A549 treated with CORT108297 at 1 μM for 4 hours (cell line): ENCODE results near the gene CAPN15. TPM values are rescaled to one million over a fixed set of nuclear protein-coding genes. Genes with fewer than 3 reads are reported as not detected.

ENCODE experiments used
- total RNA-seq: library from RNA; stranded (reverse); fragments of 200-300 nt; extraction: Qiagen RNA extraction; gene quantifications from 5 replicates; pipeline ENCODE4 v1.2.3, GENCODE V29; 2022

Gene CAPN15
- total RNA-seq: 43.1 to 85.3 TPM (median 79.8 TPM) in 5 replicates

DNA sequence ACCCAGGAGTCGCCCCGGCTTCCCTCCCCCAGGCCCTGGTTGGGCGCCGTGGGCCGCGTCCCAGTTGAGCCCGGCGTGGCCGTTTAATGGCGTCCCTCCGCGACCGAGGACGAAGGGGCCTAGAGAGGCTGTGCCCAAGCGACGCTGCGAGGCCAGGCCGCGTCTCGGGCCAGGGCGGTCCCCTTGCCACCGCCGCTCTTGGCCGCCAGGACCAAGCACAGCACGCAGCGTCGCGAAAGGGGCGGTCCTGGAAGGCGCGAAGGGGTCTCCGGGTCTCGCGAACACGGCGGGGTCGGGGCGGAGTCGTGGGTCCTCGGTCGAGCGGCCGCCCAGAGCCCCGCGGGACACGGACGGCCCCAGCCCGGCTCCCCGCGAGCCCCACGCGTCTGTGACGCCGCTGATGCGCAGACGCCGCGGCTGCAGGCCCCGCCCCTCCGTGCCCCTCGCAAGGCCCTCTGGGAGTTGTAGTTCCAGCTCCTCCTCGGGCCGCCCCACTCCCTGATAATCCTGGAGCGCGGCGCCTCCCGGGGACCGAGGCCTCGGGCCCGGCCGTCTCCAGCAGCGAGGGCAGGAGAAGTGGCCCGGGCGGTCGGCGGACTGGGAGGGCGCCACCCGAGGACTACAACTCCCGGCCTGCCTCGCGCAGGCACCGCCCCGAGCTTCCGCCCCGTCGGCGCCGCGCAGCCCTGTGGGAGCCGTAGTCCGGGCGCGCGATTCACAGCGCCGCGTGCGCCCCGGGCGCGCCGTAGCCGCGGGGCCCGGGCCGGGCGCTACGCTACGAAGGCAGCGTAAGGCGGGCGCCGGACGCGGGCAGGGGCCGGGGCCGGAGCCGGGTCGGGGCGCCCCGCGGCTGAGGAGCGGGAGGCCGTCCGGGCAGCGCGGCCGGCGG lies at the start of gene CAPN15:
Gene CAPN15, plus strand, starts transcription at position 698 of the 889 bp plus-strand sequence. CDS start 19,127 bp downstream, outside the sequence.

DNA sequence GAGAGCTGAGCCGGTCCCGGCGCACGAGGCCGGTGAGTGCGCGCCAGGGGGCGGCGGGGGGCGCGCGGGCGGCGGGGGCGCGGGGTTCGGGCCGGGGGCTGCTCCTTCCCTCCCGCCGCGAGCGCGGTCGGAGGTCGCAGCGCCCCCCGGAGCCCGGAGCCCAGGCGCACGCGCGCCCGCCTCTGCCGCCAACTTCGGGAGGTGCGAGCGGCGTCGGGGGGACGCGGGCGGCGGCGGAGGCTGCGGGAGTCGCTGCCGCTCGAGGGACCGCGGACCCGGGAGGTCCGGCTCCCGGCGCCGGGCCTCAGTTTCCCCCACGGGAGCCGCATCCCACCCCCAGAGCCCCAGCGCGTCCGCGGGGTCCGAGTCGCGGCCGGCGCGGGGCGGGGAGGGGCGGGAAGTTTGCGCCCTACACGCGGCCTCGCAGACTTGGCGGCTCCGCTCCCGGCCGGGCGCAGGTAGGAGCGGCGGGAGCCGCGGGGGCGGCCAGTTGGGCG lies 32.7 kb downstream of the CAPN15 start, which contains the start of gene PRR35:
Gene PRR35, plus strand, starts transcription at position 191 of the 497 bp plus-strand sequence. CDS start 2,901 bp downstream, outside the sequence.

DNA sequence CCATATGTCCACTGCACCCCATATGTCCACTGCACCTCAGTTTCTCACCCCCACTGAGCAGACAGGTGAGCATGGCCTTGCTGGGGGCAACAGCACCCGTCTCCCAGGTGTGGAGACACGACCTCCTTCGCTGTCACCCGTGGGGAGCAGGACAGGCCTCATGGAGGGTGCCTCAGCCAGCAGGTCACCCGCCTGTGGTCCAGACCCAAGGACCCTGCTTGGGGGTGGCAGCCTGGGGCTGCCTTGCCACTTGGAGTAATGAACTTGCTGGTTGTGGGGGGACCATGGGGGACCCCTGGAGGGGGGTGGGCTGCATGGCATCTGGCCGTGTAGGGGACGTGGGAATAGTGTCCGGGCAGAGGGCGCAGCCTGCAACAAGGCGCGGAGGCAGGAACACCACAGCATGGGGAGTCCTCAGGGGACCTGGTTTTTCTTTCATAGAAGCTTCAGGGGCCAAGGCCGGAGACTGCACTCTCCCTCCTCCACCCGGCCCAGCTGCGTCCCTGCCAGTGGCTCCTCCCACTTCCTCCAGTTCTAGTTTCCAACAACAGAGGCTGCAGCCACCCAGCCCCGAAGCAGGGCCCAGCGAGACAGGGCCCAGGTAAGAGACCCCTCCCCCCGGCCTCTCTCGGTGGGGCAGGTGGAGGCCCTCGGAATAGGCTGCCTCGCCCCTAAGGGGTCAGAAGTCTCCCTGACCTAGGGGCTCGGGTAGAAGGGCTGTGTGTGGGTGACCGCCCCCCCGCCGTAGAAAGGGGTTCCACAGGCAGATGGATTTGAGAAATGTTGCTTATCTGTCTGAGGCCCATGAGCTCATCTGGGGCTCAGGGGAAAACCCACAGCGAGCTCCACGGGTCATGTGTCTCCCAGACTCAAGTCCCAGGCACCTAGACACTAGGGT lies 39.2 kb downstream of the CAPN15 start, which contains the start of gene NHLRC4:
Gene NHLRC4, plus strand, starts transcription at position 531 of the 898 bp plus-strand sequence. CDS start 1,043 bp downstream, outside the sequence.

DNA sequence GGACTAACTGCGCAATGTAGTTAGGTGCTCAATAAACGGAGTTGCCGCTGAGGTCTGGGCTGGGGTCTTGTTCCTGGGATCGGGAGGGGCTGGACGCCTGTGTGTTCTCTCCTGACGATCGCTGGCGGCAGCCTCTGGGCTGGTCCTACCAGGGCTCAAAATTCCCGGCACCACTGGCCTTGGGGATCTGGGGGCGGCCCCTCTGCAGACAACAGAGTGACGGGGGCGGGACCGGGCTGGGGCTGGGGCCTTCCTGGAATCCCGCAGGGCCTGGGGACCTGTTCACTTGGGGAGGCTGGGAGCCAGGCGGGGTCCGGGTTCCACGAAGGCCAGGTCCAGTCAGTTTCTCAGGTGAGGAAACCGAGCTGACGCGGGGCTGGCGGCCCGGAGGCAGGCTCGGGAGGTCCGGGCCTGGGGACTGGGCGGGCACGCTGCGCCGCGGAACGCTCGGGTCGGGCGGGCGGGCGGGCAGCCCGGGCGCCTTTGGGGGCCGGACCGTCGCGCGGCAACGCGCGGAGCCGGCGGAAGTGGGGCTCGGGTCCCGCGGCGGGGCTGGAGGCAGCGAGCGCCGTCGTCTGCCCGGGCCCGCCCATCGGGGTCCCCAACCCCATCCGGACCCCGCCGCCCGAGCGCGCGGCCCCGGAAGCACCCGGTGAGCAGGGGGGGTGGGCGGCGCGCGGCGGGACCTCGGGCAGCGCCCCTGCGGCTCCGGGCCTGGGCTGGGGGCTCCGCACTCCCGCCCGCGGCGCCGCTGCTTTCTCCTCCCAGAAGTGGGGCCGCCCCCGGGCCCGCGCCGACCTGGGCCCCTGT lies 42.1 kb downstream of the CAPN15 start, which contains the start of gene PIGQ:
Gene PIGQ, plus strand, starts transcription at position 524 of the 810 bp plus-strand sequence. CDS start 4,107 bp downstream, outside the sequence.

DNA sequence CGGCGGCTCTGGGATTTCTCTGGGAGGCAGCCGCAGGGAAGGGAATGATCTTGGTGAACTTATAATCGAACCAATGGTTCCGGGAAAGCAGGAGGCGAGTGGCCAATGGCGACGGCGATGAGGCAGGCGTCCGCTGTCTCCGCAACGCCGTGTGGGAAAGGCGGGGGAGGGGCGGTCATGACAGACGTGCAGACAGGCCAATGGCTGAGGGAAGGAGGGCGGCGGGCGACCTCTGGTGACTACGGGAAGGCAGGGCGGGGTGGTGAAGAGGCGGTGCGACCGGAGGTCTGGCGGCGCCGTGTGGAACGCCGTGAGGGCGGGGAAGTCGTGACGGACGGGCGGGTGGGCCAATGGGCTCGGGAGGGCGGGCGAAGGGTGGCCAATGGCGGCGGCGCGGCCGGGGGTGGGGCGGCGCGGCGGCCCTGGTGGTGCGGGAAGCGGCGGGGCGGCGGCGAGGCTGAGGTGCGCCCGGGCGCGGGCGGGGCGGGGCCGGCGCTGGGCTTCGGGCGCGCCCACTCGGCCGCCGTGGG lies 62.2 kb downstream of the CAPN15 start, which contains the start of gene RAB40C:
Gene RAB40C, plus strand, starts transcription at position 409 of the 530 bp plus-strand sequence. CDS start 226 bp downstream, outside the sequence.

Other genes with a start within 250 kb of the CAPN15 start
- 2.4 to 3.5 TPM (median 3.3 TPM) in 5 replicates for gene ARHGDIG, start 247.1 kb upstream of the CAPN15 start, total RNA-seq
- gene PDIA2, start 244.5 kb upstream of the CAPN15 start, total RNA-seq: 0.42 to 0.74 TPM (median 0.48 TPM) in 5 replicates
- 26.1 to 36.7 TPM (median 35.3 TPM) in 5 replicates for gene AXIN1, start 175.0 kb upstream of the CAPN15 start, total RNA-seq
- gene MRPL28, start 157.2 kb upstream of the CAPN15 start, total RNA-seq: 122 to 138 TPM (median 130 TPM) in 5 replicates
- gene PGAP6, start 145.7 kb upstream of the CAPN15 start, total RNA-seq: 25.0 to 40.2 TPM (median 40.2 TPM) in 5 replicates
- gene NME4, start 130.5 kb upstream of the CAPN15 start, total RNA-seq: 274 to 468 TPM (median 443 TPM) in 5 replicates
- 19.7 to 30.5 TPM (median 29.6 TPM) in 5 replicates for gene DECR2, start 125.8 kb upstream of the CAPN15 start, total RNA-seq
- 19.3 to 25.6 TPM (median 21.6 TPM) in 5 replicates for gene RAB11FIP3, start 102.1 kb upstream of the CAPN15 start, total RNA-seq
- 0.11 to 0.21 TPM (median 0.16 TPM) in 5 replicates for gene PRR35, start 32.7 kb downstream of the CAPN15 start, total RNA-seq
- gene NHLRC4, start 39.3 kb downstream of the CAPN15 start, total RNA-seq: 0.18 to 0.31 TPM (median 0.23 TPM) in 5 replicates
- gene PIGQ, start 42.3 kb downstream of the CAPN15 start, total RNA-seq: 29.7 to 46.5 TPM (median 42.0 TPM) in 5 replicates
- 13.6 to 21.0 TPM (median 19.8 TPM) in 5 replicates for gene RAB40C, start 62.4 kb downstream of the CAPN15 start, total RNA-seq
- 0.10 to 0.22 TPM (median 0.17 TPM) in 5 replicates for gene WFIKKN1, start 103.3 kb downstream of the CAPN15 start, total RNA-seq
- gene METTL26, start 108.6 kb downstream of the CAPN15 start, total RNA-seq: 80.2 to 152 TPM (median 145 TPM) in 5 replicates
- gene MCRIP2, start 114.1 kb downstream of the CAPN15 start, total RNA-seq: 18.9 to 46.8 TPM (median 43.8 TPM) in 5 replicates
- gene WDR90, start 121.7 kb downstream of the CAPN15 start, total RNA-seq: 15.6 to 33.0 TPM (median 31.9 TPM) in 5 replicates
- gene RHOT2, start 140.4 kb downstream of the CAPN15 start, total RNA-seq: 60.9 to 107 TPM (median 100 TPM) in 5 replicates
- 0.35 to 2.0 TPM (median 1.6 TPM) in 5 replicates for gene RHBDL1, start 148.0 kb downstream of the CAPN15 start, total RNA-seq
- 81.2 to 132 TPM (median 119 TPM) in 5 replicates for gene STUB1, start 152.7 kb downstream of the CAPN15 start, total RNA-seq
- 59.4 to 85.3 TPM (median 82.4 TPM) in 5 replicates for gene JMJD8, start 156.6 kb downstream of the CAPN15 start, total RNA-seq
- 4.4 to 6.5 TPM (median 6.0 TPM) in 5 replicates for gene WDR24, start 162.7 kb downstream of the CAPN15 start, total RNA-seq
- gene FBXL16, start 178.1 kb downstream of the CAPN15 start, total RNA-seq: 2.7 to 5.7 TPM (median 5.3 TPM) in 5 replicates
- gene METRN, start 187.4 kb downstream of the CAPN15 start, total RNA-seq: 68.1 to 229 TPM (median 214 TPM) in 5 replicates
- 27.8 to 63.8 TPM (median 62.1 TPM) in 5 replicates for gene ANTKMT, start 193.4 kb downstream of the CAPN15 start, total RNA-seq
- gene CCDC78, start 198.7 kb downstream of the CAPN15 start, total RNA-seq: 3.5 to 7.1 TPM (median 6.3 TPM) in 5 replicates
- gene HAGHL, start 199.4 kb downstream of the CAPN15 start, total RNA-seq: 13.9 to 21.0 TPM (median 20.3 TPM) in 5 replicates
- 19.6 to 27.7 TPM (median 25.6 TPM) in 5 replicates for gene CIAO3, start 213.3 kb downstream of the CAPN15 start, total RNA-seq
- 2.1 to 3.7 TPM (median 2.5 TPM) in 5 replicates for gene MSLN, start 233.0 kb downstream of the CAPN15 start, total RNA-seq